22Rv1 (cell line): ENCODE measurements around the gene BANF1.

Experiments
- H3K27ac ChIP-seq: fragments of 450-650 bp; 2 replicates; pipeline ENCODE4 v1.5.1; 2017
- ZFX ChIP-seq: fragments of 450-650 bp; IDR thresholded peaks from 2 replicates; pipeline ENCODE4 v1.6.1; 2017; ENCODE audit warnings: antibody characterized with exemption, borderline replicate concordance
- TF ChIP-seq, protein P1 (sequence below): fragments of 450-650 bp; IDR thresholded peaks from 2 replicates; pipeline ENCODE4 v1.5.1; 2017; ENCODE audit warnings: mild to moderate bottlenecking

Gene BANF1

DNA sequence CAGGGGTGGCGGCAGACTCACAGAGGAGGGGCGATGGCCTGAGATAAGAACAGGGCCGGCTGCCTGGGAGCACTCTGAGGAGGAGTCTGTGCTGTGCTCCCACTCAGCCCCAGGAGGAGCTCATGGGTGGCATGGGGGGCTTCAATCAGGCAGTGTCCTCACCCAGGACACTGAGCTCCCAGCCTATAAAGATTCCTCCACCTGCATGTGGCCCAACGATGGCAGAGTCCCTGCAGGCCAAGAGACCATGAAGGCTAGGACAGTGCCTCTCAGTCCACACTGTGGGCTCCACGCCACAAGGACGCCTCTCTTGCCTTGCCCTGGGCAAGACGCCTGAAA lies 11.4 kb downstream of the BANF1 start:
- no peak for TF ChIP-seq ZFX
- TF ChIP-seq, protein P1, sequence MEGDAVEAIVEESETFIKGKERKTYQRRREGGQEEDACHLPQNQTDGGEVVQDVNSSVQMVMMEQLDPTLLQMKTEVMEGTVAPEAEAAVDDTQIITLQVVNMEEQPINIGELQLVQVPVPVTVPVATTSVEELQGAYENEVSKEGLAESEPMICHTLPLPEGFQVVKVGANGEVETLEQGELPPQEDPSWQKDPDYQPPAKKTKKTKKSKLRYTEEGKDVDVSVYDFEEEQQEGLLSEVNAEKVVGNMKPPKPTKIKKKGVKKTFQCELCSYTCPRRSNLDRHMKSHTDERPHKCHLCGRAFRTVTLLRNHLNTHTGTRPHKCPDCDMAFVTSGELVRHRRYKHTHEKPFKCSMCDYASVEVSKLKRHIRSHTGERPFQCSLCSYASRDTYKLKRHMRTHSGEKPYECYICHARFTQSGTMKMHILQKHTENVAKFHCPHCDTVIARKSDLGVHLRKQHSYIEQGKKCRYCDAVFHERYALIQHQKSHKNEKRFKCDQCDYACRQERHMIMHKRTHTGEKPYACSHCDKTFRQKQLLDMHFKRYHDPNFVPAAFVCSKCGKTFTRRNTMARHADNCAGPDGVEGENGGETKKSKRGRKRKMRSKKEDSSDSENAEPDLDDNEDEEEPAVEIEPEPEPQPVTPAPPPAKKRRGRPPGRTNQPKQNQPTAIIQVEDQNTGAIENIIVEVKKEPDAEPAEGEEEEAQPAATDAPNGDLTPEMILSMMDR: no peak
- no peak overlapping the region for H3K27ac ChIP-seq

DNA sequence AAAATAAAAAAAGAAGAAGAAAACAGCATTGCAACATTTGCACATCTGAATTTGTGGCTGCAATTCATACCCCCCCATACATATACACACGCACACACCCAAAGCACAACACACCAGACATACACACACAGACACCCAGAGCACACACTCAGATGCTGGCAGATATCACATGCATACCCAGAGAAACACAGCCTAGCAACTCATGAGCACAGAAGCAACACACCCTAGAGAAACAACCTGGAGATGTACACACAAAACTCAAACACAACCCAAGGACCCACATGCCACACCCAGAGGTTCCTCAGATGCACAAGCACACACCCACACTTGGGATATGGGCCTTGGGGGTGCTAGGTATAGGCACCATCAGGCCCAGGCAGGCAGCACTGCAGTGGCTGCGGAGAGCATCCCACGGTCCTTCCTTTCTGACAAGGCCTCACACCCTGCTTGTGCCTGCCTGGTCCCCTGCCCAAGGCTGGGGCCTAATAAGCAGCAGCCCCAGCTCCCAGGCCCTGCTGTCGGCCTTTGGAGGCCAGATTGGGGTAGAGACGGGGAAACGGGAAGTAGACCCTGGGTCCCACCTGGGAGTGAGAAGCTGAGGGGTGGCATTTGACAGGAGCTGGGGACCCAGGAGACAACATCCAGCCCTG lies 12.6 kb downstream of the BANF1 start:
- H3K27ac ChIP-seq: no peak overlapping the region
- no peak for TF ChIP-seq ZFX
- TF ChIP-seq, protein P1: no peak

DNA sequence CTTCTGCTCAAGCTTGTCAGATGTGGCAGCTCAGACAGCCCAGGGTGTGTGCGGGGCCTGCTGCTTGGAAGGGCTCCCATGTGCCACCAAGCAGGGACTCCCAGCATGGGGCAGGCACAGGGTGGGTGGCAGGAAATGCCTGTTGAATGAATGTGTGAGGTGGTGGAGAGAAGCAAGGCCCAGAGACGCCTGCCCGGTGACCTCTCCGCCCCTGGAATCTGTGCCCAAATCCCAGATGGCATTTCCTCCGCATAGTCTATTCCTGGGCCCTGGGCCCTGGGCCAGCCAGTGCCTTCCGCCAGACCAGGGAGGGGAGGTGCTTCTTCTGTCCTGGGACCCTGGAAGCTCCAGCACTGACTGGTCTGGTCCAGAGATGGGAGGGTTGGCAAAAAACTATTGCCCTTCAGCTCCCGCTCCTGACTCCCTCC lies 13.2 kb downstream of the BANF1 start:
- no peak for TF ChIP-seq ZFX
- TF ChIP-seq, protein P1: no peak
- no peak overlapping the region for H3K27ac ChIP-seq

DNA sequence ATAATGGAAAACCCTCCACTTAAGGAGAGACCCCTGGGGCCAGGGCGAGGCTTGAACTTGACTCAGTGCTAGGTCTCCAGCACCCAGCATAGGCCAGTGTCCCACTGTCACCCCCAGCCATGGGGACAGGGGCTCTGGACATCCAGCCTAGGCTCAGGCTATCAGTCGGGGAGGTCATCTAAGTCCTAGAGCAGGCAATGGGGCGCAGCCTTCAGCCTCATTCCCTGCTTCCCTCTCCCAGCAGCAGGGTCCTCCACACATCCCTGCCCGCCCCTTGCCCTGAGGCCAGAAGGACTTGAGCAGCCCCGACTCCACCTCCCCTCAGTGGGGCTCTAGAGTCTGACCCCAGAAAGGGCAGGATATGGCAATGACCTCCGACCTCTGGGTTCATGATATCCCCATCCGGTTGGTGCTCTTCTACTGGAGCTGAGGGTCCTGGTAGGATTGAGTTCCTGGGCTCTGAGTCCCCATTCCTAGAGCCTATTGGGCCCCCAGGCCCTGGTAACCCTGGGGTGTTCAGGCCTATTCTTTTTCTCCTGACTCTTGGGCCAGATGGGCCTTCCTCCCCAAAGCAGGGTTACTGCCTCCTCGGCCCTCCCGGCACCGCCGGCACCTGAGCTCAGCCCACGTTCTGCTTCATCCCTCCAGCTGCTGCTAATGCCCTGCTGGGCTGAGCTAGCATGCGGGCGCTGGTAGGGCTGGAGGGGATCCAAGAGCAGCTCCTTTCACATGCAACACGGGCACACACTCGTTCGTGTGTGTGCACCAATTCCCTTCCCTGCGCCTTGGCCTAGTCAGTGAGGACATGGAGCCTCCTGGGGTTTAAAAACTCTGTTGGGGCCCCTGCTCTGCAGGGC lies 13.9 kb downstream of the BANF1 start:
- no peak overlapping the region for H3K27ac ChIP-seq
- TF ChIP-seq, protein P1: no peak
- no peak for TF ChIP-seq ZFX

DNA sequence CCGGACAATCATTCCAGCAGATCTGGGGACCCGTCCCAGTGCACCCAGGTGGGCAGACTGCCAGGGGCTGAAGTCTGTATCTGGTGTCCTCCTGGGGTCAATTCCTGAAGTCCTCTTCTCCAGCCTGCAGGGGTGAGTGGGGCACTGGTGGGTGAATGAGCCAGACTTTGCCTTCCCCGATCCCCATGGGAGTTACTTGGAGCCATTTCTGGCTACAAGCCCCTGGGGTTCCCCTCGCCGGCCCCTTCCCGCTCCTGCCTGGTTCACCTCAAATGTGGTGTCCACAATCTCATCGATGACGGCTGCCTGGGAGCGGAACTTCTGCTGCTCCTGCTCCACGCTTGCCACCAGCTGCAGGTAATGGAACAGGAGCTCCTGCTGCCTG lies 14.5 kb downstream of the BANF1 start:
- no peak overlapping the region for H3K27ac ChIP-seq
- no peak for TF ChIP-seq ZFX
- TF ChIP-seq, protein P1: no peak

DNA sequence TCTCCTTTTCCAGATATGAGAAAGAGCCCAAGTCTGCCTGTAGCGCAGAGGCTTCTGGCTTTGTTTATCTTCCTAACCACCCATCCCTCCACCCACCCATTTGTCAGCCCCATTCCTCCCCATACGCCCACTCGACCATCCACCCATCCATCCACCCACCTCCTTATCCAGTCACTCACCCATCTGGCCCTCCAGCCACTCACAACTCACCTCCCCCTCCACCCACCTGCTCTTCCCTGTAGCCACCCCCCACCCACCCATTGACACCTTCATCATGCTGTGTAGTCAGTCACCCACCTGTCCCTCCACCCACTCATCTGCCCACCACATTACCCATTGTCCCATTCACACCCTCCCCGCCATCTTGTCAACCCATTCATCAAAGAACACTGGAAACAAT lies 15.0 kb downstream of the BANF1 start:
- TF ChIP-seq ZFX: no peak
- TF ChIP-seq, protein P1: no peak
- no peak overlapping the region for H3K27ac ChIP-seq

DNA sequence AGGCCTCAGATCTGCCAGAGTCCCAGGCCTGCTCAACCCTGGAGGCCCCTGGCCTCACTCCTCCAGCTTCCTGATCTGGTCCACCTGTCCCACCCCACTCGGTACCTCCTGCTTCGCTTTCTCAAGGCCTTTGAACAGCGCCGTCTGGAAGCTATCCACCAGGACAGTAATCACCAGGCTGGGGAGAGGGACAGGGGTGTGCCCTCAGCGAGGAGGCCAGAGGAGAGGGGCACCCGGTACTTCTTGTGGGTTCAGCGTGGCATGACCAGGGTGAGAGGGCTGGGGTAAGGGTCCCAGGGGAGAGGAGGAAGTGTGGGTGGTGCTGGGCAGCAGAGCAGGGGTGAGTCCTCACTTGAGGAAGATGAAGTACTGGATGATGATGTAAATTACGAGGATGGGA lies 17.9 kb downstream of the BANF1 start:
- no peak for TF ChIP-seq ZFX
- TF ChIP-seq, protein P1: no peak

More for the DNA sequence above, 17.9 kb downstream of the BANF1 start:
- no peak overlapping the region for H3K27ac ChIP-seq
